Panc1 (cell line): ENCODE measurements around the gene SHROOM3.

ENCODE experiments used
- CTCF ChIP-seq: fragments of 450-650 bp; IDR thresholded peaks from 2 replicates; pipeline ENCODE4 v1.5.1; 2017; ENCODE audit warnings: mild to moderate bottlenecking
- REST ChIP-seq, 2 experiments: IDR thresholded peaks; 2 replicates each; pipeline ENCODE4 v1.6.1; 2011 to 2012; ENCODE audit warnings: low read depth in 2 of 2, control low read depth in 1 of 2, low read length in 1 of 2, mild to moderate bottlenecking in 1 of 2, moderate library complexity in 1 of 2; ENCODE audit not compliant: insufficient read depth in 1 of 2
- SIN3A ChIP-seq: IDR thresholded peaks from 2 replicates; pipeline ENCODE4 v1.6.1; 2012; ENCODE audit warnings: low read depth, mild to moderate bottlenecking, low read length, moderate library complexity, borderline replicate concordance; ENCODE audit not compliant: insufficient read depth

GRCh38 chr4:76630741-76631140, 195.7 kb downstream of the SHROOM3 start:
- TF ChIP-seq SIN3A (no peak), CTCF (no peak), REST (IDR thresholded peaks at IDR 0.05; ENCODE audit: insufficient read depth in 1 of 2, low read depth in 2 of 2, low read length in 1 of 2) (no peak)
